ENCODE results near the gene LRRFIP2.

LRRFIP2 gene

DNA sequence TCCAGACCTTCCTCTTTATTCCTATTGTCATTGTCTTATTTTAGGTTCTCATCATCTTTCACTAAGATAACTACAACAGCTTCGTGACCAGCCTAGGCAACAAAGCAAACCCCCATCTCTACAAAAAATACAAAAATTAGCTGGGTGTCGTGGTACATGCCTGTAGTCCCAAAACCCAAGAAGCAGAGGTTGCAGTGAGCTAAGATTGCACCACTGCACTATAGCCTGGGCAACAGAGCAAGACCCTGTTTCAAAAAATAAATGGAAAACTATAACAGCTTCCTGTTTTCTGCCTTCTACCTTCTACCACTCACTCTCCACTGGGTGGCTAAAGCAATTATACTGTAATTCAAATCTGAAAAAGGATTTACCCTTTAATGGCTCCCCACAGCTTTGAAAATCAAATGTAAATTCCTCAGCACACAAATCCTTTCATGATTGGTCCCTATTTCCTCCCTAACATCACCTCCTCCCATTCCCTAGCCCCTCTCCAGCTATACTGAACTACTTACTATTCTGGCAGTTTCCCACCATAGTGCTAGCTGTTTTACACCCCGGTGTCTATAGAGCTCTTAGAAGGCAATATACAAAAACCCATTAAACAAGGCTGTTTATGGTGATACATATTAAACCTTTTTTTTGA lies 33.4 kb downstream of the LRRFIP2 start:
- Mint-ChIP-seq H3K4me1 (peaks cover 13% of the 10 kb centered on the region), H3K4me3 (no peak overlapping the region), H3K36me3 (peaks cover 8% of the 10 kb centered on the region), H3K9me3 (no peaks in the 10 kb centered on the region), H3K27ac (no peak overlapping the region)
- no peak for ATAC-seq
- DNase-seq (ENCODE audit: low spot score in 2 of 2), result no peak

DNA sequence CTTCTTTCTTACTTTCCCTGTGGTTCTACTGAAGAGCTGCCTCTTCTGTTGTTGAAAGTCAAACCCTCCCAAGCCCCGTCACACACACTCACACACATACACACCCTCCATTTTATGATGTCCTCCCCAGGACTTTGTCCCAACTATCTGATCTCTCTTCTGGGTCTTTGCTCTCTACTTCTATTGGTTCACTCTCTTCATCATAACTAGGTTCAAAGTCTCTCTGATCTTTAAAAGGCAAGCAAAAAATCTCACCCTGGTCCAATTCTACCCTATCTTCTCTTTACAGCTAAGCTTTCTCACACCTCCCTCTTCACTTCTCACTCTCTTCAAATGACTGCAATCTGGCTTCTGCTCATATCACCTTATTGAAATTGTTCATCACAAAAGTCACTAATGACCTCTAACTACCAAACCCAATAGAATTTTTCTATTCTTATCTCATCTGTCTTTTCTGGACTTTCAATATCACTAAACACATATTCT lies 34.8 kb downstream of the LRRFIP2 start:
- peaks cover 16% of the 10 kb centered on the region for H3K4me1 Mint-ChIP-seq
- H3K36me3 Mint-ChIP-seq, result peaks cover 7% of the 10 kb centered on the region
- peak; percentile 97 for ATAC-seq
- no peaks in the 10 kb centered on the region for H3K9me3 Mint-ChIP-seq
- no peak overlapping the region for H3K4me3 Mint-ChIP-seq
- no peak for DNase-seq (ENCODE audit: low spot score in 2 of 2)
- no peak overlapping the region for H3K27ac Mint-ChIP-seq

DNA sequence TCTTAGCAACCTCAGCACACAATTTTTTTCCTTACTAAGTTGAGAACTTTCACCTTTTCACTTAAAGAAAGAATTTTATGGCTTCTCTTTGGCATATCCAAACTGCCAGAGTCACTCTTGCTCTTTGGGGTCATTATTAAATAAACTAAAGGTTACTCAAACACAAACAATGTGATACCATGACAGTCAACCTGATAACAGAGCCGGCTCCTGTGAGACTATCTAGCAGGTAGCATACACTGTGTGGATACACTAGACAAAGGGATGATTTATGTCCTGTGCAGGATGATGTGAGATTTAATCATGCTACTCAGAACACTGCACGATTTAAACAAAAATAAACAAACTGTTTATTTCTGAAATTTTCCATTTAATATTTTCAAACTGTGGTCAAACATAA lies 35.6 kb downstream of the LRRFIP2 start:
- Mint-ChIP-seq H3K9me3 (no peaks in the 10 kb centered on the region), H3K27ac (no peak overlapping the region), H3K4me3 (no peak overlapping the region), H3K36me3 (peaks cover 7% of the 10 kb centered on the region), H3K4me1 (peaks cover 16% of the 10 kb centered on the region)
- DNase-seq (ENCODE audit: low spot score in 2 of 2) (no peak), ATAC-seq (no peak)

DNA sequence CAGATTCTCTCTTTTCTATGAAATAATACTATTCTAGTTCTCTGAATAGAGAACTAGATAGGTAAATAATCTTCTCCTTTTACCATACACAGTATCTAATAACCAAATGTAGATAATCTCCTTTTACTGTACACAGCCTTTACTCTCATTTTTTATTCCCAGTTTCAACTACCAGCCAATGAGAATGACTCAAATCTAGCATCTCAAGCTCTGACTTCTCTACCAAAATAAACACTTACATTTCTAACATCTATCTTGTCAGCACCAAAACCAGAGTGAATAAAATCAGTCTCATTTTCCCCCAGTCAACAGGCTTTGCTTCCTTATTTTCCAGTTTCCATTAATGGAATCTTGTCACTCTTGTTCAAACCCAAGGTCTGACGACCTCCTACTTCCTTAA lies 36.9 kb downstream of the LRRFIP2 start:
- Mint-ChIP-seq H3K9me3 (no peaks in the 10 kb centered on the region), H3K4me3 (no peak overlapping the region), H3K36me3 (no peaks in the 10 kb centered on the region), H3K27ac (no peak overlapping the region), H3K4me1 (peaks cover 22% of the 10 kb centered on the region)
- no peak for ATAC-seq
- DNase-seq (ENCODE audit: low spot score in 2 of 2), result no peak

DNA sequence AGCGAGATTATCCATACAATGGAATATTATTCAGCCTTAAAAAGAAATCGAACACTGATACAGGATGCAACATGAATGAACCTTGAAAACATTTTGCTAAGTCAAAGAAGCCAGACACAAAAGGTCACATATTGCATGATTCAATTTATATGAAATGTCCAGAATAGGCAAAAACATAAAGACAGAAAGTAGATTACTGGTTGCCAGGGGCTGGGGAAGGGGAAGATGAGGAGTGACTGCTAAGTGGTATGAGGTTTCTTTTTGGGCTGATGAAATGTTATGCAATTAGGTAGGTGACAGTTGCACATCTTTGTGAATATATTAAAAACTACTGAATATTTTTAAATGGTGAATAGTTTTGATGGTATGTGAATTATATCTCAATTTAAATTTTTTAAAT lies 38.3 kb downstream of the LRRFIP2 start:
- DNase-seq (ENCODE audit: low spot score in 2 of 2) (no peak), ATAC-seq (no peak)
- Mint-ChIP-seq H3K27ac (no peak overlapping the region), H3K36me3 (no peaks in the 10 kb centered on the region), H3K4me3 (no peak overlapping the region), H3K4me1 (peaks cover 33% of the 10 kb centered on the region), H3K9me3 (no peaks in the 10 kb centered on the region)

DNA sequence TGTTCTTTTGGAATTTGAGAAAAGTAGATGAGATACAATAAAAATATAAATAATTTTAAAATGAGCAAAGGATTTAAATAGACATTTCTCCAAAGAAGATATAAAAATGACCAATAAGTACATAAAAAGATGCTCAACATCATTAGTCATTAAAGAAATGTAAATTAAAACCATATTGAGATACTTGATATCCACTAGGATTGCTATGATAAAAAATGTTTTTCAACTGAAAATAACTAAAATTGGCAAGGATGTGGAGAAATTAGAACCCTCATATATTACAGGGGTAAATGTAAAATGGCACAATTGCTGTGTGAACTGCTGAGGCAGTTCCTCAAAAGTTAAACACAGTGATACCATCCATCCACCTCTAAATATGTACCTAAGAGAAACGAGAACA lies 38.8 kb downstream of the LRRFIP2 start:
- H3K4me1 Mint-ChIP-seq, result peaks cover 38% of the 10 kb centered on the region
- no peak for ATAC-seq
- H3K4me3 Mint-ChIP-seq, result no peak overlapping the region
- no peak overlapping the region for H3K27ac Mint-ChIP-seq
- no peaks in the 10 kb centered on the region for H3K36me3 Mint-ChIP-seq
- no peaks in the 10 kb centered on the region for H3K9me3 Mint-ChIP-seq
- no peak for DNase-seq (ENCODE audit: low spot score in 2 of 2)

DNA sequence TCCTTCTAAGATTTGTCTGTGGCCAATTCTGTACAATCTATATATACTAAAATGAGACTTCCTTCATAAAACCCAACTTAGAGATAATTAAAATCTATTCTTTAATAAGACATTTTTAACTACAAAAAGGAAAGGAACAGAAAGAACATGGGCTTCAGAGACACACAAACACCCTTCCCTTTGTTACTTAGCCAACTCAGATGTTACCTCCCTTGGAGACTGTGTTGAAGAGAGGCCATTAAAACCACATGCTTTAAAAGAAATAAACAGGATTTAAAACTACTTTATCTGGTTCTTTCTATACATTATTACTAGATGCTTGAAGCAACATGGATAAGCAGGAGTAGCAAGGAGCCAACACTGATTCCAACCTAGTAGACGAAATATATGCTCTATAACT lies 42.0 kb downstream of the LRRFIP2 start:
- peaks cover 46% of the 10 kb centered on the region for H3K4me1 Mint-ChIP-seq
- H3K36me3 Mint-ChIP-seq, result peaks cover 10% of the 10 kb centered on the region
- ATAC-seq, result no peak
- no peak for DNase-seq (ENCODE audit: low spot score in 2 of 2)
- no peaks in the 10 kb centered on the region for H3K9me3 Mint-ChIP-seq
- H3K4me3 Mint-ChIP-seq, result no peak overlapping the region
- H3K27ac Mint-ChIP-seq, result no peak overlapping the region

DNA sequence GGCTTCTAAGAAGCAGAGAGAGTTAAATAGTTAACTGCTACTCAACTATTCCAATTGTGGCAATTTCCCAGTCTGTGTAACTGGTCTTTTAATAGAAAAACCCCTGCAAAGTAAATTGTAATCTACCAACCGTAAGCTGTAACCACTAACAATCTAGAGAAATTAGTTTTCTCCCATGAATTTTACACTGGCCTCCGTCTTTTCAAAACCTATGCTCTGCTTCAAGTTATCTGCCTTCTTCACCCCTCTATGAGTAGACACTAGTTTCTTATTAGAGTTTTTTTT lies 42.6 kb downstream of the LRRFIP2 start:
- peaks cover 11% of the 10 kb centered on the region for H3K36me3 Mint-ChIP-seq
- no peak overlapping the region for H3K27ac Mint-ChIP-seq
- no peaks in the 10 kb centered on the region for H3K9me3 Mint-ChIP-seq
- peaks cover 43% of the 10 kb centered on the region for H3K4me1 Mint-ChIP-seq
- DNase-seq (ENCODE audit: low spot score in 2 of 2) (no peak), ATAC-seq (no peak)
- H3K4me3 Mint-ChIP-seq, result no peak overlapping the region

DNA sequence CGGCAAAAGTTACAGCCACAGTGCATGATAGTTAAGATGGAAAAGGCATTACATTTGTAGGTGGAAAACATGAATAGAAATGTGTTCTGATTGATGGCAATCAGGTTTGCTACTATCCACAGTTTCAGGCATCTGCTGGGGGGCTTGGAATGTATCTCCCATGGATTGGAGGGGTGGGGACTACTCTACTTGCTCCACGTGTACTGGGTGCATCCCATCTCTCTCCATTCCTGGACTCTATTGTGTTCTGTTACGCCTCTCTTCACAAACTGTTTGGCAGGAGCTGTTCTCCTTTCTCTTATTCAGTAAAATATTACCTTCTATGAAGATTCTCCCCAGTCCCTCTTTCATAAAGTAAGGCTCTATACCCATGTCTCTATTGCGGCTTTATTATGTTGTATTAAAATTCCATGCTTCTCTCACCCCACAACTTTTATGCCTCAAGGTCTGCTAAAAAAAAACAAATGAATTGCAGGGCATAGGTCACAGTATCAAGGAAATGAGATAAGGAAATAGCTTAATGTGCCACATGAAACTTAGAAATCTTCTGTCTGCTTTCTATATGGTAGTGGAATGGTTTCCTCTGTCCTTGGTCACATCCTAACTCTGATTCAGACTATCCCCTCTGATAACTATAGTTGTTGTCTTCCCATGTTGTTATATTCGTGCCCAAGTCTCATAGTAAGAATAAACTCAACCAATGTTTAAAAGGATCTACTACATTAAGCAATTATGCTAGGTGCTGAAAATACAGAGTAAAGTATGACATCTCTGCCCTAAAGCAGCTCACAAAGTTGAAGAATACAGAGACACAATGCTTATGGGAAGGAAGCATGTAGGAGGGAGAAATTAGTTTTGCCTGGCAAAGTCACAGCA lies 43.2 kb downstream of the LRRFIP2 start:
- H3K27ac Mint-ChIP-seq, result no peak overlapping the region
- ATAC-seq, result no peak

DNA sequence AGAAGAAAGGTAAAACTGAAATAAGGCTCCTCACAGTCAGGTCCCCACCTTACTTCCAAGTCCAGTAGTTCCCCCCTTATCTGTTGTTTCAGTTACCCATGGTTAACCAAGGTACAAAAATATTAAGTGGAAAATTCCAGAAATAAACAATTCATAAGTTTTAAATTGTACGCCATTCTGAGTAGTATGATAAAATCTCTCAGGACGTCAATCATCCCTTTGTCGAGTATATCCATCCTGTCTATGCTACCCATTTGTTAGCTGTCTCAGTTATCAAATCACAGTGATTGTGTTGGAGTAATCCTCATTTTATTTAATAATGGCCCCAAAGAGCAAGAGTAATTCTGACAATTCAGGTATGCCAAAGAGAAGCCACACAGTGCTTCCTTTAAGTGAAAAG lies 43.9 kb downstream of the LRRFIP2 start:
- Mint-ChIP-seq H3K27ac (no peak overlapping the region), H3K9me3 (no peaks in the 10 kb centered on the region), H3K4me1 (peaks cover 37% of the 10 kb centered on the region), H3K36me3 (peaks cover 16% of the 10 kb centered on the region), H3K4me3 (no peak overlapping the region)
- DNase-seq (ENCODE audit: low spot score in 2 of 2), result no peak
- no peak for ATAC-seq

More for the DNA sequence above, 43.2 kb downstream of the LRRFIP2 start:
- H3K36me3 Mint-ChIP-seq, result peaks cover 16% of the 10 kb centered on the region
- H3K4me1 Mint-ChIP-seq, result peaks cover 42% of the 10 kb centered on the region
- no peak overlapping the region for H3K4me3 Mint-ChIP-seq
- no peaks in the 10 kb centered on the region for H3K9me3 Mint-ChIP-seq
- no peak for DNase-seq (ENCODE audit: low spot score in 2 of 2)

DNA sequence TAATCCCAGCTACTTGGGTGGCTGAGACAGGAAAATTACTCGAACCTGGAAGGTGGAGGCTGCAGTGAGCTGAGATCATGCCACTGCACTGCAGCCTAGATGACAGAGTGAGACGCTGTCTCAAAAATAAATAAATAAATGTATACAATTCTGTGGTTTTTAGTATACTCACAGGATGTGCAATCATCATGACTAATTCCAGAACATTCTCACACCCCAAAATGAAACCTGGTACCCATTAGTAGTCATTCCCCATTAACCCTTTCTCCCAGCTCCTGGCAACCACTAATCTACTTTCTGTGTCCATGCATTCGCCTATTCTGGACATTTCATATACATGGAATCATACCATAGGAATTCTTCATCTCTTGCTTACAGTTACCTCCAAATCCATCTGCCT lies 44.5 kb downstream of the LRRFIP2 start:
- H3K4me3 Mint-ChIP-seq, result no peak overlapping the region
- ATAC-seq (peak; percentile 99), DNase-seq (ENCODE audit: low spot score in 2 of 2) (no peak)
- peaks cover 16% of the 10 kb centered on the region for H3K36me3 Mint-ChIP-seq
- H3K27ac Mint-ChIP-seq, result no peak overlapping the region
- H3K9me3 Mint-ChIP-seq, result no peaks in the 10 kb centered on the region
- H3K4me1 Mint-ChIP-seq, result peaks cover 37% of the 10 kb centered on the region

DNA sequence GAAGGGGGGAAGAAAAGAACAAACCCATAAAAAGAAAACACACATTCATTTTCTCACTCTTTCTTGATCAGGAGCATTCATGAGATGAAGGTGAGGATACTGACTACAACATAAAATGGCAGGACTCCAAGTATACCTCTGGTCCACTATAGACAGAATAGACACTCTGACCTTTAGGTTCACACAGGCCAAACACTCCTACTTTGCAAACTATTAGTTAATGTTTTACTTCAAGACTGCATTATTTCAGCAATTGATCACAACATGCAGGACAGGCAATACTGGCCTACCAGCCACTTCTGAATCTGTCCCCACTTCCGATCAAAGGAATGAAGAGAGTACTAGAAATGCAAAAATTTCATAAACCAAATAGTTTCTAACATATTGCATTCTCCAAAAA lies 47.0 kb downstream of the LRRFIP2 start:
- no peak for DNase-seq (ENCODE audit: low spot score in 2 of 2)
- Mint-ChIP-seq H3K4me3 (no peak overlapping the region), H3K4me1 (peaks cover 31% of the 10 kb centered on the region), H3K36me3 (peaks cover 16% of the 10 kb centered on the region), H3K9me3 (no peaks in the 10 kb centered on the region), H3K27ac (no peak overlapping the region)
- ATAC-seq, result no peak

DNA sequence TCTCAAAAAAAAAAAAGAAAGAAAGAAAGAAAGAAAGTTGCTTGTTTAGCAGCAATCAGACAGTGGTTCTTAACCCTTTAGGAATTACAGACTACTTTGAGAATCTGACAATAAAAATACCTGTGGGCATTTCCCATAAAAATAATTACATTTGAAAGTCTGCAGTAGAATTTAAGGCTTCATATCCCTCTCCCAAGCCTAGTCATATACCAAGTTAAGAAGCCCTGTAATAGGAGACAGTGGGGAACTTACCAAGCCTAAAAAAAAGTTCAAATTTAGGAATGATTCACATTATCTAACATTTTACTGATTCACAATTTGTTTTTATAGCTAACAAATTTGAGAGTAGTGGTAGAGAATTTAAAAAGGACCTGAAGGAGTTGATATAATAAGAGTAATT lies 47.5 kb downstream of the LRRFIP2 start:
- H3K9me3 Mint-ChIP-seq, result no peaks in the 10 kb centered on the region
- no peak for DNase-seq (ENCODE audit: low spot score in 2 of 2)
- ATAC-seq, result no peak
- peaks cover 16% of the 10 kb centered on the region for H3K36me3 Mint-ChIP-seq
- no peak overlapping the region for H3K4me3 Mint-ChIP-seq
- peaks cover 28% of the 10 kb centered on the region for H3K4me1 Mint-ChIP-seq
- H3K27ac Mint-ChIP-seq, result no peak overlapping the region

DNA sequence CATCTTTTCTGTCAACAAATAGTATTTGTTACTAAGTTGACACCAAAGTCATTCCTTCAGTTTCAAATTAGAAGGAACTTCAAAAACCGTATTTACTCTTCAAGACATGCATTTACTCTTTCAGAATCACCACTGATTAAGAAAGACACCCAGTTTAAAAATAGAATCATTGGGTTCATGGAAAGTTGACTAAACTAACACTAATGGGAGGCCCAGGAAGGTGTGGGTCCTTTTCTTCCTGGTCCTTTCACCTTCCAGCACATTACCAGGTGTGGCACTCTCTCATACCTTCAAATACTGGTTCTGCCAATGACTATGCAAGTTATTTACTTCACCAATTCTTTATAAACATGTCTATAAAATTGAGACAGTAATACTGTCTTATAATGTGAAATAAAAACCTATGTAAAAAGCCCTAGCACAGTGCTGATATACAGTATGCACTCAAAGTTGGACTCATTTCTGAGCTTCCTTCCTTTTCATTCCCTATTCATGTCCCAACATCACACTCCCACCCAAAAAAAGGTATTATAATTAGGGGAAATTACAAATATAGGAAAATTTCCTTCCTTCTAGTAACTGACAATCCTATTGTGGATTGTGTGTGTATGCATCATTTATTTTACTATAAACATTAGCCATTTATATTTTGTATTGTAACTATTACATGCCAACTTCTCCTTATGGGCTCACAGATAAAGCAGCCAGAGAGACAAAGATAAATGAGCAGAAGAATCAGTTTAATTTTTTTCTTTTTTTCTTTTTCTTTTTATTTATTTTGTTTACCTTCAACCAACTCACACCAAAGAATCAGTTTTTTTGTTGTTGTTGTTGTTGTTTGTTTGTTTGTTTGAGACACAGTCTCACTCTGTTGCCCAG lies 48.9 kb downstream of the LRRFIP2 start:
- no peak for ATAC-seq
- Mint-ChIP-seq H3K36me3 (peaks cover 23% of the 10 kb centered on the region), H3K9me3 (no peaks in the 10 kb centered on the region), H3K27ac (no peak overlapping the region), H3K4me1 (peaks cover 14% of the 10 kb centered on the region), H3K4me3 (no peak overlapping the region)
- no peak for DNase-seq (ENCODE audit: low spot score in 2 of 2)

DNA sequence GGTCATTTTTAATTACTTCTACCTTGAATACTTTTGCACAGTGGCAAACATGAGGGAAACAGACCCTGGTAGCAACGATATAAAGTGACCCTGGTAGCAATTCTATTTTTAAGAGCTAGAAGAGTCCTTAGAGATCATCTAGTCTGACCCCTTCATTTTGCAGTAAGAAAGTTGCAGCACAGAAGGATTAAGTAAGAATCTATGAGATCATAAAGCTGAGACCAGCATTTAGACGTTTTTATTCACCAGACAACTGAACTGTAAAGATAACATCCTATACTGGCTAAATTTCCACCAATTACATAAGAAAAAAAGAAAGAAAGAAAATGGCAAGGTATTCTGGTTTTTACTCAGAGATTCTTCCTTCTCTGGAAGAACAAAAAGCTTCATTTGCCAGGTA lies 49.9 kb downstream of the LRRFIP2 start:
- DNase-seq (ENCODE audit: low spot score in 2 of 2) (no peak), ATAC-seq (no peak)
- H3K27ac Mint-ChIP-seq, result no peak overlapping the region
- H3K36me3 Mint-ChIP-seq, result peaks cover 20% of the 10 kb centered on the region
- no peak overlapping the region for H3K4me3 Mint-ChIP-seq
- no peaks in the 10 kb centered on the region for H3K9me3 Mint-ChIP-seq
- H3K4me1 Mint-ChIP-seq, result peaks cover 4% of the 10 kb centered on the region

Data from stimulated activated effector memory CD8-positive, alpha-beta T cell treated with anti-CD3 and anti-CD28 coated beads, Interleukin-12 subunit alpha, Interleukin-12 subunit beta, amount 100 ng/mL, for 72 hours (primary cell).